Ishikawa (cell line): Measurements from ENCODE around the gene CCDC183.

Experiments
- CEBPB ChIP-seq: IDR thresholded peaks from 2 replicates; pipeline ENCODE4 v1.6.1; 2012
- CREB1 ChIP-seq: IDR thresholded peaks from 2 replicates; pipeline ENCODE4 v1.6.1; 2012; ENCODE audit warnings: low read depth
- EGR1 ChIP-seq: IDR thresholded peaks from 2 replicates; pipeline ENCODE4 v1.6.1; 2012
- EP300 ChIP-seq: IDR thresholded peaks from 2 replicates; pipeline ENCODE4 v1.6.1; 2012; ENCODE audit warnings: borderline replicate concordance
- FOXM1 ChIP-seq: IDR thresholded peaks from 2 replicates; pipeline ENCODE4 v1.6.1; 2012; ENCODE audit warnings: low read depth, borderline replicate concordance
- MAX ChIP-seq: IDR thresholded peaks from 2 replicates; pipeline ENCODE4 v1.6.1; 2012
- NFIC ChIP-seq: IDR thresholded peaks from 2 replicates; pipeline ENCODE4 v1.6.1; 2012
- RAD21 ChIP-seq: IDR thresholded peaks from 2 replicates; pipeline ENCODE4 v1.6.1; 2012; ENCODE audit warnings: low read depth
- REST ChIP-seq: IDR thresholded peaks from 2 replicates; pipeline ENCODE4 v1.6.1; 2012; ENCODE audit warnings: low read depth, mild to moderate bottlenecking
- TAF1 ChIP-seq: IDR thresholded peaks from 2 replicates; pipeline ENCODE4 v1.6.1; 2012; ENCODE audit warnings: low read depth, mild to moderate bottlenecking
- TCF12 ChIP-seq: IDR thresholded peaks from 2 replicates; pipeline ENCODE4 v1.6.1; 2012; ENCODE audit warnings: low read depth
- TEAD4 ChIP-seq: IDR thresholded peaks from 2 replicates; pipeline ENCODE4 v1.6.1; 2012
- USF1 ChIP-seq: IDR thresholded peaks from 2 replicates; pipeline ENCODE4 v1.6.1; 2012
- YY1 ChIP-seq: IDR thresholded peaks from 2 replicates; pipeline ENCODE4 v1.6.1; 2012; ENCODE audit warnings: low read depth
- ZBTB7A ChIP-seq: IDR thresholded peaks from 2 replicates; pipeline ENCODE4 v1.6.1; 2012; ENCODE audit warnings: low read depth

The CCDC183 gene

GRCh38 chr9:136806067-136806466, 9.9 kb downstream of the CCDC183 start:
- TF ChIP-seq USF1 (no peak), TEAD4 (no peak), ZBTB7A (no peak), MAX (no peak), EGR1 (no peak), EP300 (no peak), TCF12 (no peak), FOXM1 (no peak), RAD21 (no peak), TAF1 (no peak), REST (no peak), CEBPB (no peak), CREB1 (no peak)

GRCh38 chr9:136806631-136807201, 10.6 kb downstream of the CCDC183 start:
- TF ChIP-seq CREB1, result no peak
- no peak for TF ChIP-seq TAF1
- no peak for TF ChIP-seq CEBPB
- TF ChIP-seq ZBTB7A, result no peak
- TF ChIP-seq FOXM1, result no peak
- no peak for TF ChIP-seq EP300
- TF ChIP-seq USF1, result no peak
- no peak for TF ChIP-seq TCF12
- no peak for TF ChIP-seq NFIC
- no peak for TF ChIP-seq REST

GRCh38 chr9:136807281-136808074, 11.3 kb downstream of the CCDC183 start, which contains the start of gene RABL6:
Gene RABL6, plus strand, starts transcription at chr9:136807948. Its CDS starts 249 bp downstream, at chr9:136808197.
- TF ChIP-seq CREB1 (no peak), TEAD4 (no peak), YY1 (peak; percentile 92), EP300 (no peak), TAF1 (peak; percentile 86), MAX (peak; percentile 74)

- peak; percentile 55; the same call in 1 of the 2 replicates for TF ChIP-seq ZBTB7A
- no peak for TF ChIP-seq CEBPB
- no peak for TF ChIP-seq USF1
- TF ChIP-seq EP300, result no peak
- no peak for TF ChIP-seq EGR1
- TF ChIP-seq NFIC, result no peak
- TF ChIP-seq MAX, result peak; percentile 50; the same call in 1 of the 2 replicates
- peak; percentile 63 for TF ChIP-seq TAF1
- TF ChIP-seq TEAD4, result no peak
- no peak for TF ChIP-seq RAD21
- no peak for TF ChIP-seq REST
- no peak for TF ChIP-seq FOXM1
- no peak for TF ChIP-seq YY1
- TF ChIP-seq TCF12, result peak; percentile 29; the same call in 1 of the 2 replicates
- no peak for TF ChIP-seq CREB1
These were observed 12.1 kb downstream of the CCDC183 start for GRCh38 chr9:136808075-136808805.
